GM19467 (cell line): ENCODE data around the gene GTF2H3.

Experiments used
- ATAC-seq: cut with Tn5 transposase; IDR thresholded peaks from one replicate; pipeline ENCODE4 v1.9.1; 2021; ENCODE audit warnings: mild to moderate bottlenecking, moderate library complexity; ENCODE audit not compliant: unreplicated experiment

The GTF2H3 gene

GRCh38 chr12:123705935-123706334, 72.3 kb downstream of the GTF2H3 start:
- no peak for ATAC-seq

- no peak for ATAC-seq
Observed at GRCh38 chr12:123707466-123707865, 73.8 kb downstream of the GTF2H3 start.
